IMR-90 (cell line): ENCODE data around the gene GNAS-AS1. TPM values are rescaled to one million over a fixed set of nuclear protein-coding genes. Genes with fewer than 3 reads are reported as not detected.

ENCODE experiments used
- ATAC-seq: fragments of 200-7000 bp; cut with Tn5 transposase; 2 replicates; pipeline ENCODE4 v1.9.1; 2020; ENCODE audit warnings: low read depth, mild to moderate bottlenecking, moderate library complexity
- BruUV-seq: library from RNA; stranded (reverse); fragments of 400-500 nt; replicated peaks from 2 replicates; lab custom pipeline; 2021; lab: Mats Ljungman, UMichigan
- CTCF ChIA-PET: fragments of 300-600 bp; formaldehyde crosslinking; extraction: SDS; loops from one replicate; lab custom pipeline; 2021; ENCODE audit warnings: antibody characterized with exemption; lab: Yijun Ruan, JAX
- POLR2A ChIA-PET: fragments of 300-600 bp; sonication (Branson Sonifier 250); formaldehyde crosslinking; loops from one replicate; lab custom pipeline; 2022; ENCODE audit warnings: antibody characterized with exemption; ENCODE audit not compliant: unreplicated experiment; lab: Charles Lee
- DNase-seq: peaks from one replicate; pipeline ENCODE4 v3.0.0; 2013
- H2AFZ ChIP-seq: replicated peaks from 2 replicates; pipeline ENCODE3; 2013; ENCODE audit warnings: low read length, mild to moderate bottlenecking; ENCODE audit not compliant: poor library complexity
- H2AK5ac ChIP-seq: 2 replicates; pipeline ENCODE4 v1.6.1; 2013; ENCODE audit warnings: low read depth, low read length, inconsistent platforms
- H2AK9ac ChIP-seq: replicated peaks from 2 replicates; pipeline ENCODE3; 2013; ENCODE audit warnings: mild to moderate bottlenecking, low read depth, low read length, moderate library complexity; ENCODE audit not compliant: poor library complexity
- H2BK120ac ChIP-seq: 2 replicates; pipeline ENCODE4 v1.6.1; 2013; ENCODE audit warnings: low read depth, low read length, inconsistent platforms
- H2BK15ac ChIP-seq: 3 replicates; pipeline ENCODE4 v1.6.1; 2013; ENCODE audit warnings: low read depth, low read length, inconsistent platforms
- H2BK20ac ChIP-seq: 2 replicates; pipeline ENCODE4 v1.6.1; 2013; ENCODE audit warnings: low read depth, mild to moderate bottlenecking, inconsistent platforms, low read length, moderate library complexity
- H2BK5ac ChIP-seq: 2 replicates; pipeline ENCODE4 v1.6.1; 2013; ENCODE audit warnings: mild to moderate bottlenecking, low read depth, low read length, inconsistent platforms; ENCODE audit not compliant: poor library complexity, severe bottlenecking
- H3K14ac ChIP-seq: replicated peaks from 2 replicates; pipeline ENCODE4 v1.6.1; 2013; ENCODE audit warnings: low read depth, low read length, inconsistent platforms
- H3K18ac ChIP-seq: 2 replicates; pipeline ENCODE4 v1.6.1; 2013; ENCODE audit warnings: low read depth, low read length, control low read depth
- H3K23ac ChIP-seq: 2 replicates; pipeline ENCODE4 v1.6.1; 2013; ENCODE audit warnings: low read depth, low read length, inconsistent platforms
- H3K27ac ChIP-seq: 2 replicates; pipeline ENCODE4 v1.5.1; 2013; ENCODE audit warnings: mild to moderate bottlenecking, control low read depth, low read length; ENCODE audit not compliant: insufficient read depth
- H3K27me3 ChIP-seq: 2 replicates; pipeline ENCODE4 v1.6.1; 2013; ENCODE audit warnings: low read length; ENCODE audit not compliant: control insufficient read depth, insufficient read depth
- H3K36me3 ChIP-seq: 2 replicates; pipeline ENCODE4 v1.6.1; 2013; ENCODE audit warnings: low read length, mixed read lengths; ENCODE audit not compliant: control insufficient read depth, insufficient read depth
- H3K4ac ChIP-seq: 2 replicates; pipeline ENCODE4 v1.6.1; 2013; ENCODE audit warnings: low read depth, low read length, inconsistent platforms
- H3K4me1 ChIP-seq: 2 replicates; pipeline ENCODE4 v1.6.1; 2013; ENCODE audit warnings: low read length, mixed read lengths; ENCODE audit not compliant: control insufficient read depth, insufficient read depth
- H3K4me2 ChIP-seq: 2 replicates; pipeline ENCODE4 v1.6.1; 2013; ENCODE audit warnings: low read depth, mild to moderate bottlenecking, control low read depth, low read length, moderate library complexity
- H3K4me3 ChIP-seq: 2 replicates; pipeline ENCODE4 v1.5.1; 2013; ENCODE audit warnings: low read depth, mild to moderate bottlenecking, control low read depth, low read length, moderate library complexity; ENCODE audit not compliant: insufficient read depth
- H3K56ac ChIP-seq: 2 replicates; pipeline ENCODE4 v1.6.1; 2013; ENCODE audit warnings: low read length, inconsistent platforms; ENCODE audit not compliant: insufficient read depth; ENCODE audit errors: extremely low read depth
- H3K79me1 ChIP-seq, 2 experiments: 2 replicates each; pipeline ENCODE4 v1.6.1; 2013; ENCODE audit warnings: low read length in 2 of 2, inconsistent platforms in 1 of 2, low read depth in 1 of 2
- H3K9ac ChIP-seq: 2 replicates; pipeline ENCODE4 v1.6.1; 2013; ENCODE audit warnings: low read depth, low read length, control low read depth
- H3K9me1 ChIP-seq: 2 replicates; pipeline ENCODE4 v1.6.1; 2013; ENCODE audit warnings: low read length, inconsistent platforms; ENCODE audit not compliant: insufficient read depth
- H3K9me3 ChIP-seq: 2 replicates; pipeline ENCODE4 v1.6.1; 2013; ENCODE audit warnings: low read length; ENCODE audit not compliant: control insufficient read depth, insufficient read depth
- H4K20me1 ChIP-seq: 2 replicates; pipeline ENCODE4 v1.6.1; 2013; ENCODE audit warnings: low read length, inconsistent platforms; ENCODE audit not compliant: insufficient read depth
- H4K5ac ChIP-seq: 2 replicates; pipeline ENCODE4 v1.6.1; 2013; ENCODE audit warnings: mild to moderate bottlenecking, low read depth, low read length, control low read depth
- H4K8ac ChIP-seq, 2 experiments: 2 replicates each; pipeline ENCODE4 v1.6.1; 2013; ENCODE audit warnings: low read depth in 2 of 2, low read length in 2 of 2, control low read depth in 1 of 2, inconsistent platforms in 1 of 2
- H4K91ac ChIP-seq: 2 replicates; pipeline ENCODE4 v1.6.1; 2013; ENCODE audit warnings: low read depth, low read length, inconsistent platforms; ENCODE audit not compliant: insufficient read depth
- POLR2A ChIP-seq: IDR thresholded peaks from 2 replicates; pipeline ENCODE4 v1.6.1; 2012; ENCODE audit warnings: mild to moderate bottlenecking, low read depth, low read length
- WGBS, 2 experiments: methylation state at CpG; one replicate each; pipeline versions ENCODE4 v1.1.5 to v1.1.7; 2013; ENCODE audit warnings: missing lambda C conversion rate in 2 of 2; ENCODE audit not compliant: insufficient read length in 1 of 2; ENCODE audit errors: extremely low coverage in 2 of 2; 5-methylcytosine and 5-hydroxymethylcytosine counted together
- dilution Hi-C: fragments of 300-500 bp; cut with HindIII; formaldehyde crosslinking; loops from one replicate; pipeline ENCODE4 v1.14.3; 2018; ENCODE audit warnings: low sequenced_read_pairs; ENCODE audit not compliant: unreplicated experiment
- in situ Hi-C: fragments of 300-500 bp; cut with MboI; formaldehyde crosslinking; loops from 3 replicates; pipeline ENCODE4 v1.14.3; 2019; ENCODE audit warnings: low sequenced_read_pairs, inconsistent platforms, mixed read lengths
- intact Hi-C: fragments of 100-400 bp; cut with micrococcal nuclease; formaldehyde crosslinking; loops from 2 replicates; pipeline ENCODE4 v1.10.0; 2022
- polyA plus RNA-seq, 3 experiments: library from polyadenylated mRNA; depleted of rRNA; stranded (reverse); fragments of >200 nt; gene quantifications; 2 replicates each; pipeline ENCODE4 v1.2.3, GENCODE V29; 2012; ENCODE audit warnings: low replicate concordance in 1 of 3
- total RNA-seq: library from RNA; depleted of rRNA; stranded (reverse); fragments of >200 nt; gene quantifications from 2 replicates; pipeline ENCODE4 v1.2.3, GENCODE V29; 2012

GNAS-AS1 gene
- total and polyA plus RNA-seq, 2 of the 4 experiments (the other 2 are of a cell fraction): 0.54 to 0.60 TPM

- no peak overlapping the region for H2BK15ac ChIP-seq
- H2AK5ac ChIP-seq: no peak overlapping the region
- H3K9ac ChIP-seq: no peak overlapping the region
- 80% methylated on average over 8 of the region's 10 CpGs; no CpG with 5 or more reads in 1 of the 2 experiments for WGBS, 2 experiments
- no peaks in the 10 kb centered on the region for H3K79me1 ChIP-seq
- no peak overlapping the region for H4K5ac ChIP-seq
- H2BK20ac ChIP-seq: no peak overlapping the region
- H2AK9ac ChIP-seq: no peak overlapping the region
- no peaks in the 10 kb centered on the region for H3K36me3 ChIP-seq
- no peaks in the 10 kb centered on the region for H3K4me1 ChIP-seq
- H3K23ac ChIP-seq: no peak overlapping the region
- no peak overlapping the region for H2AFZ ChIP-seq
- dilution Hi-C loops: no loop called here
- ATAC-seq (no peak), DNase-seq (no peak)
- TF ChIP-seq POLR2A: no peak
- H2BK120ac ChIP-seq: no peak overlapping the region
- ChIA-PET CTCF (no interaction called here), POLR2A (no interaction called here)
- peaks cover 53% of the 10 kb centered on the region for H3K27me3 ChIP-seq
- in situ Hi-C loops: no loop called here
- H3K4me3 ChIP-seq: no peak overlapping the region
- no peak overlapping the region for H3K56ac ChIP-seq
- no peak overlapping the region for H3K4me2 ChIP-seq
- no peak overlapping the region for H2BK5ac ChIP-seq
- H4K8ac ChIP-seq: no peak overlapping the region
- H3K9me1 ChIP-seq: no peaks in the 10 kb centered on the region; the same call in 1 of the 2 replicates
- no TSS peak for BruUV-seq
- no peak overlapping the region for H3K18ac ChIP-seq
- no peak overlapping the region for H3K27ac ChIP-seq
- intact Hi-C loops: no loop called here
- no peaks in the 10 kb centered on the region for H4K20me1 ChIP-seq
- no peaks in the 10 kb centered on the region for H3K9me3 ChIP-seq
- H3K14ac ChIP-seq: no peak overlapping the region
- H3K4ac ChIP-seq: no peak overlapping the region
- H4K91ac ChIP-seq: no peak overlapping the region
Measured at GRCh38 chr20:58790454-58790853, 60.2 kb downstream of the GNAS-AS1 start.
